Gastrocnemius medialis (tissue), 4 donors: ENCODE data around the gene NUP153.

Source experiments
- POLR2A ChIP-seq, 2 donors: fragments of 450-650 bp; IDR thresholded peaks; one replicate each; pipeline ENCODE4 v1.6.1; 2017; ENCODE audit warnings: antibody characterized with exemption in 2 of 2, mild to moderate bottlenecking in 2 of 2, moderate library complexity in 2 of 2
- TF ChIP-seq, protein P1 (sequence below), 5 experiments: fragments of 450-650 bp in 3 of 5; fragments of 200-600 bp in 2 of 5; sonication (generic) in 2 of 5; IDR thresholded peaks in 4 of 5; conservative IDR thresholded peaks in 1 of 5; 1 replicate in 4 of 5; 2 replicates in 1 of 5; pipeline ENCODE4 v1.5.1; 2016 to 2019; ENCODE audit warnings: antibody characterized with exemption in 5 of 5, mild to moderate bottlenecking in 3 of 5, moderate library complexity in 3 of 5

- TF ChIP-seq, protein P1, sequence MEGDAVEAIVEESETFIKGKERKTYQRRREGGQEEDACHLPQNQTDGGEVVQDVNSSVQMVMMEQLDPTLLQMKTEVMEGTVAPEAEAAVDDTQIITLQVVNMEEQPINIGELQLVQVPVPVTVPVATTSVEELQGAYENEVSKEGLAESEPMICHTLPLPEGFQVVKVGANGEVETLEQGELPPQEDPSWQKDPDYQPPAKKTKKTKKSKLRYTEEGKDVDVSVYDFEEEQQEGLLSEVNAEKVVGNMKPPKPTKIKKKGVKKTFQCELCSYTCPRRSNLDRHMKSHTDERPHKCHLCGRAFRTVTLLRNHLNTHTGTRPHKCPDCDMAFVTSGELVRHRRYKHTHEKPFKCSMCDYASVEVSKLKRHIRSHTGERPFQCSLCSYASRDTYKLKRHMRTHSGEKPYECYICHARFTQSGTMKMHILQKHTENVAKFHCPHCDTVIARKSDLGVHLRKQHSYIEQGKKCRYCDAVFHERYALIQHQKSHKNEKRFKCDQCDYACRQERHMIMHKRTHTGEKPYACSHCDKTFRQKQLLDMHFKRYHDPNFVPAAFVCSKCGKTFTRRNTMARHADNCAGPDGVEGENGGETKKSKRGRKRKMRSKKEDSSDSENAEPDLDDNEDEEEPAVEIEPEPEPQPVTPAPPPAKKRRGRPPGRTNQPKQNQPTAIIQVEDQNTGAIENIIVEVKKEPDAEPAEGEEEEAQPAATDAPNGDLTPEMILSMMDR (IDR thresholded peaks at IDR 0.05 in 4 of 5, conservative IDR thresholded peaks at IDR 0.05 in 1 of 5): no peak
- no peak for TF ChIP-seq POLR2A (IDR thresholded peaks at IDR 0.05)
Measured at GRCh38 chr6:17684134-17684533, 22.6 kb downstream of the NUP153 start.
